Muscle layer of duodenum (tissue), 2 donors: ENCODE measurements around the gene SLC38A6.
"Not testable (repeated sequence)": the region's sequence is repeated elsewhere in the genome, so short reads cannot be mapped to it uniquely, and the experiment has no call there.

Experiments
- H3K27ac ChIP-seq: one replicate; pipeline ENCODE4 v1.7.0; 2013; ENCODE audit warnings: mild to moderate bottlenecking, low read length
- H3K27me3 ChIP-seq: one replicate; pipeline ENCODE4 v1.7.0; 2013; ENCODE audit warnings: low read depth, mild to moderate bottlenecking, control low read depth, low read length
- H3K36me3 ChIP-seq, 2 donors: one replicate each; pipeline ENCODE4 v1.7.0; 2013; ENCODE audit warnings: low read length in 2 of 2, control low read depth in 1 of 2, mild to moderate bottlenecking in 1 of 2; ENCODE audit not compliant: insufficient read depth in 2 of 2, control insufficient read depth in 1 of 2
- H3K4me1 ChIP-seq, 2 donors: one replicate each; pipeline ENCODE4 v1.7.0; 2013; ENCODE audit warnings: low read length in 2 of 2, mild to moderate bottlenecking in 2 of 2, control low read depth in 1 of 2, moderate library complexity in 1 of 2; ENCODE audit not compliant: insufficient read depth in 2 of 2, control insufficient read depth in 1 of 2
- H3K4me3 ChIP-seq, 2 donors: one replicate each; pipeline ENCODE4 v1.7.0; 2013; ENCODE audit warnings: low read length in 2 of 2, low read depth in 1 of 2, mild to moderate bottlenecking in 1 of 2
- H3K9me3 ChIP-seq, 2 donors: one replicate each; pipeline ENCODE4 v1.7.0; 2013; ENCODE audit warnings: low read length in 2 of 2, control low read depth in 1 of 2, mild to moderate bottlenecking in 1 of 2; ENCODE audit not compliant: control insufficient read depth in 1 of 2
- donor health status: healthy.

SLC38A6 gene

DNA sequence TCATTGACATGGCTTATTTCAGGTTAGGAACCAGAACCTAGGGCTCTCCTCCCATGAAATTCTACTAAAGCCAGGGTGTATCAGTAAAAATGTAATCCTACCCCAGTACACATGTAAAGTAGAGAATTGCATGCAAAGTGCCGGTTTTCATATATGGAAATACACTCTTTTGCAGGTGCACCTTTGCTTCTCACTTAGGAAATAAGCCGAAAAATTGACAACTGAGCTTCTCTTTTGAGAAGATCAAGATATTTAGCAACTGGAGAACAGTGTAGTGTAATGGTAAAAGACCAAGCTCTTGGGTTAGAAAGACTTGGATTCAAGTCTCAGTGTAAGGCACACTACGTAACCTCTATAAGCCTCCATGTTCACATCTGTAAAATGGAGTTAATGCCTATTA, 82.4 kb downstream of the SLC38A6 start:
- no peaks in the 10 kb centered on the region for H3K27me3 ChIP-seq
- no peaks in the 10 kb centered on the region for H3K9me3 ChIP-seq
- no peaks in the 10 kb centered on the region for H3K4me1 ChIP-seq
- H3K36me3 ChIP-seq: no peaks in the 10 kb centered on the region
- no peak overlapping the region for H3K4me3 ChIP-seq
- H3K27ac ChIP-seq: no peak overlapping the region

DNA sequence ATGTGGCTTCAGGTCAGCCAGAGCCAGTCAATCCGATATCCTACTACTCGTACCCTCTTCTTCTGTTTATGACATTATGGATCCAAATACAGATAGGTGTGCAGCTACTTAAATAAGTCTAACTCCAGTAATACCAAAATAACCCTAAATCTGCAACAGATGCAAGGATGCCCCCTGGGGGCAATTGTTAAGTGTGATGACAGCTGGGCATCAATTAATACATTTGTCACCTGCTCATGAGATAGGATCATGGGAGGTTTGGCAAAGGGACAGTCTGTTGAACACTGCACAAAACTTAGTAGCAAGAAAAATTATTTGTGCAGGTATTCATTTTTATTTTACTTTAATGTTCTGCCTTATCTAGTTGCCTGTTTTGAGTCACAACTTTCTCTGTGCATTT, 83.2 kb downstream of the SLC38A6 start:
- Histone ChIP-seq H3K27me3 (no peaks in the 10 kb centered on the region), H3K9me3 (no peaks in the 10 kb centered on the region), H3K4me3 (no peak overlapping the region), H3K27ac (no peak overlapping the region), H3K4me1 (no peaks in the 10 kb centered on the region), H3K36me3 (no peaks in the 10 kb centered on the region)

GRCh38 chr14:61064856-61065255, 83.8 kb downstream of the SLC38A6 start:
- no peaks in the 10 kb centered on the region for H3K4me1 ChIP-seq

GRCh38 chr14:61065656-61066055, 84.6 kb downstream of the SLC38A6 start:
- no peaks in the 10 kb centered on the region for H3K27me3 ChIP-seq
- H3K9me3 ChIP-seq: no peaks in the 10 kb centered on the region
- H3K4me1 ChIP-seq: no peaks in the 10 kb centered on the region
- no peak overlapping the region for H3K4me3 ChIP-seq
- H3K36me3 ChIP-seq: no peaks in the 10 kb centered on the region
- H3K27ac ChIP-seq: no peak overlapping the region

More at GRCh38 chr14:61064856-61065255, 83.8 kb downstream of the SLC38A6 start:
- Histone ChIP-seq H3K4me3 (no peak overlapping the region), H3K27ac (no peak overlapping the region), H3K36me3 (no peaks in the 10 kb centered on the region), H3K27me3 (no peaks in the 10 kb centered on the region), H3K9me3 (no peaks in the 10 kb centered on the region)

DNA sequence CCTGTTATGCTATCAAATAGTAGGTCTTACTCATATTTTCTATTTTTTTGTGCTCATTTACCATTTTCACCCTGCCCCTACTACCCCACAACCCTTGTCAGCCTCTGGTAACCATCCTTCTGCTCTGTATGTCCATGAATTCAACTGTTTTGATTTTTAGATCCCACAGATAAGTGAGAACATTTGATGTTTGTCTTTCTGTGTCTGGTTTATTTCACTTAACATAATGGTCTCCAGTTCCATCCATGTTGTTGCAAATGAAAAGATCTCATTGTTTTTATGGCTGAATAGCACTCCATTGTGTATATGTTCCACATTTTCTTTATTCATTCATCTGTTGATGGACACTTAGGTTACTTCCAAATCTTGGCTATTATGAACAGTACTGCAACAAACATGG, 91.4 kb downstream of the SLC38A6 start:
- not testable (repeated sequence) for H3K9me3 ChIP-seq, H3K4me3 ChIP-seq, H3K27me3 ChIP-seq, H3K36me3 ChIP-seq, H3K4me1 ChIP-seq, H3K27ac ChIP-seq

DNA sequence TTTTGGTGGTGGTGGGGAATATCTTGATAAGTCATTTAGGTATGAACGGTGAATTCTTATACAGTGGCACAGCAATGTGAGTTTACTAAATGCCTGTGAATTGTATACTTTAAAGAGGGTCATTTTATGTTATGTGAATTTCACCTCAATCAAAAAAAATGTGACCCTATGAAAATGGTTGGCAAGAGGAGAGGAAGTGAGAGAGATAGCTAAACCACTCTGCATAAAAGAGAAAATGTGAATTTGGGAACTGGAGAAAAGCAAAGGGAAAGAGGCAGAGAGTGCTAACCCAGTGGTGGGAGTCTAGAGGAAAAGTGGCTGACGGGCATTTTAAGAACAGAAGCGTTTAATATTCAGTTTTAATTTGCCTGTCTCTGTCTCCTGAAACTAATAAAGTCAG, 93.8 kb downstream of the SLC38A6 start:
- Histone ChIP-seq H3K4me3 (no peak overlapping the region), H3K36me3 (peaks cover 0 to 4% of the 10 kb centered on the region in 2 donors), H3K27ac (no peak overlapping the region), H3K4me1 (no peaks in the 10 kb centered on the region), H3K9me3 (no peaks in the 10 kb centered on the region), H3K27me3 (no peaks in the 10 kb centered on the region)

DNA sequence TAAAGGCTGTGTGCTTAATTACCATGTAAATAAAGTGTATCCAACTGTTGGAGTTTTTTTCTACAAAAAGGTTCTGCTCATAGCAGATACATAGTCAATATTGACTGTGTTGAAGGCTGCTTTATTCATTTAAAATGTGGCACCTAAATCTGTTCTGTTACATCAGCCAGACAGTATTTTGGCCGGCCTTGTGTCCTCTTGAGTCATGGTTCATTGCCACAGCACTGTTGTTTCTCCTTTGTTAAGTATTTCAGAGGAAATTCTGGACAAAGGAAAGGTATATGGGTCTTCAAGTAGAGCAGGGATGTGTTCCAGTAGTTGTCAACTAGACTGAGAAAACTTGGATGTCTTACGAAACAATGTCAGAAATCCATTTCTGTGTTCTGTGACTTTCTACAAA, 95.5 kb downstream of the SLC38A6 start:
- Histone ChIP-seq H3K9me3 (no peaks in the 10 kb centered on the region), H3K27ac (no peak overlapping the region), H3K36me3 (peaks cover 0 to 4% of the 10 kb centered on the region in 2 donors), H3K4me3 (no peak overlapping the region), H3K4me1 (no peaks in the 10 kb centered on the region), H3K27me3 (no peaks in the 10 kb centered on the region)

- Histone ChIP-seq H3K27ac (no peak overlapping the region), H3K27me3 (no peaks in the 10 kb centered on the region), H3K9me3 (no peaks in the 10 kb centered on the region), H3K4me1 (no peaks in the 10 kb centered on the region), H3K36me3 (peaks cover 0 to 4% of the 10 kb centered on the region in 2 donors), H3K4me3 (no peak overlapping the region)
Observed at GRCh38 chr14:61077437-61077836, 96.4 kb downstream of the SLC38A6 start.

GRCh38 chr14:61077951-61078720, 97.1 kb downstream of the SLC38A6 start:
- H3K4me3 ChIP-seq: no peak overlapping the region
- H3K4me1 ChIP-seq: no peaks in the 10 kb centered on the region
- H3K27me3 ChIP-seq: no peaks in the 10 kb centered on the region
- no peaks in the 10 kb centered on the region for H3K9me3 ChIP-seq
- H3K36me3 ChIP-seq: peaks cover 0 to 4% of the 10 kb centered on the region in 2 donors
- H3K27ac ChIP-seq: no peak overlapping the region

DNA sequence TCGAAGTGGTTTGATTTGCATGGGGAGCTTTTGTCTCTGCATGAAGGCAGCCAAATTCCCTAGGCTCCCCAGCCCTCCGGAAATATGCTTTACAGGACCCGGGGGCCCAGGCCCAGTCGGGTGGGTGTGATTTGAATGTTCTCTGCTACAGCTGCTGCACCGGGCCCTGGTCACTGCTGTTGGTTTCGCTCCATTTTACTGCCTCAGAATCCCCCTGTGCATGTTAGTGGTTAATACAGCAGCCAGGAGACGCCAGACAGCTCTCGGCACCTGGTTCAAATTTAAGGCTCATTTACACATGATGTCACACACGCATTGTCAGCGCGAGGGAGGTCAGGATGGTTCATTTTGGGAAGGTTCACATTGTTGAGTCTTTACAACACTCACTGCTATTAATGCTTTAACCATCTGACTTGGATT, 99.6 kb downstream of the SLC38A6 start:
- Histone ChIP-seq H3K36me3 (peaks cover 0 to 4% of the 10 kb centered on the region in 2 donors), H3K9me3 (no peaks in the 10 kb centered on the region), H3K4me3 (no peak overlapping the region), H3K27ac (no peak overlapping the region), H3K4me1 (no peaks in the 10 kb centered on the region), H3K27me3 (no peaks in the 10 kb centered on the region)

DNA sequence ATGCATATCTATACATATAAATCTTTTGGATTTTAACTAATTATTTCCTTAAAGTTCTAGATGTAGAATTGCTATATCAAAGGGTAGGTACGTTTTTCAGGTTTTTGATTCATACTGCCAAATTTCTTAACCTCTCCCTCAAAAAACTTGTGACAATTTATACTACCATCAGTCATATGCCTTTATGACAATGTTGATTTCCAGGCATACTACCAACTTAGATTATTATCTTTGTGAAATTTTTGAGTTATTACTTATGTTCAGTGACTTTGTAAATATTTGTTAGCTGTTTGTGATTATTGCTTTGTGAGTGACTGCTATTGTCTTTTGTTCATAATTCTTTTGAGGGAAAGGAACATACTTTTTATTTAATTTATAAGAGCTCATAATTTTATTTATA, 107.0 kb downstream of the SLC38A6 start:
- Histone ChIP-seq H3K4me3 (no peak overlapping the region), H3K9me3 (no peaks in the 10 kb centered on the region), H3K27ac (no peak overlapping the region), H3K36me3 (no peaks in the 10 kb centered on the region), H3K4me1 (no peaks in the 10 kb centered on the region), H3K27me3 (no peaks in the 10 kb centered on the region)
